K562 (cell line): Measurements from ENCODE around the gene FEN1. TPM values are rescaled to one million over a fixed set of nuclear protein-coding genes. Genes with fewer than 3 reads are reported as not detected.

ENCODE experiments used
- CBX8 ChIP-seq: fragments of 200-600 bp; sonication (generic); IDR thresholded peaks from 2 replicates; pipeline ENCODE4 v1.6.1; 2012; ENCODE audit warnings: borderline replicate concordance, mixed run types, low read depth, mild to moderate bottlenecking, moderate library complexity, mixed read lengths, low read length, control low read depth, inconsistent platforms; ENCODE audit not compliant: poor library complexity, severe bottlenecking; ENCODE audit errors: extremely low read depth
- ELF1 ChIP-seq: fragments of 200-800 bp; sonication (Bioruptor generic); IDR thresholded peaks from 2 replicates; pipeline ENCODE4 v1.6.1; 2016; ENCODE audit warnings: missing genetic modification characterization, missing compliant biosample characterization
- GTF2E2 ChIP-seq: fragments of 200-800 bp; sonication (Bioruptor generic); IDR thresholded peaks from 2 replicates; pipeline ENCODE4 v1.6.1; 2016; ENCODE audit warnings: missing genetic modification characterization, missing compliant biosample characterization
- HCFC1 ChIP-seq: IDR thresholded peaks from 2 replicates; pipeline ENCODE4 v1.6.1; 2012; ENCODE audit warnings: low read depth, low read length, improper control_type of control experiment
- HNRNPK ChIP-seq: fragments of 200-400 bp; formaldehyde crosslinking; IDR thresholded peaks from one replicate; pipeline ENCODE4 v1.6.1; 2018; ENCODE audit warnings: mild to moderate bottlenecking, low read depth, low read length; ENCODE audit not compliant: poor library complexity, severe bottlenecking
- HOXB6 ChIP-seq: fragments of 250-450 bp; sonication (Bioruptor Pico); IDR thresholded peaks from 2 replicates; pipeline ENCODE4 v1.5.1; 2022; ENCODE audit warnings: mild to moderate bottlenecking, borderline replicate concordance
- KDM4B ChIP-seq, 2 experiments: fragments of 450-650 bp in 1 of 2; sonication (generic) in 1 of 2; IDR thresholded peaks; 2 replicates each; pipeline ENCODE4 v1.6.1; 2016 to 2017; ENCODE audit warnings: borderline replicate concordance in 2 of 2, antibody characterized with exemption in 1 of 2, low read depth in 1 of 2, mild to moderate bottlenecking in 1 of 2
- NFXL1 ChIP-seq: fragments of 450-650 bp; formaldehyde crosslinking; IDR thresholded peaks from 2 replicates; pipeline ENCODE4 v1.4.0; 2021; ENCODE audit warnings: mild to moderate bottlenecking
- NR3C1 ChIP-seq: sonication (generic); formaldehyde crosslinking; IDR thresholded peaks from 2 replicates; pipeline ENCODE4 v1.8.1; 2022; ENCODE audit warnings: missing genetic modification reagents
- POLR3G ChIP-seq: IDR thresholded peaks from 2 replicates; pipeline ENCODE4 v1.6.1; 2011; ENCODE audit not compliant: insufficient read length, insufficient replicate concordance; ENCODE audit errors: extremely low read depth
- ZNF253 ChIP-seq: fragments of 250-450 bp; sonication (Bioruptor Pico); conservative IDR thresholded peaks from 2 replicates; pipeline ENCODE4 v1.6.1; 2021; ENCODE audit warnings: mild to moderate bottlenecking
- ZNF354B ChIP-seq: fragments of 250-450 bp; sonication (Bioruptor Pico); IDR thresholded peaks from 2 replicates; pipeline ENCODE4 v1.4.0; 2020
- ZNF507 ChIP-seq: conservative IDR thresholded peaks from 2 replicates; pipeline ENCODE4 v1.6.1; 2017; ENCODE audit warnings: missing genetic modification characterization, missing compliant biosample characterization
- ZNF57 ChIP-seq: fragments of 450-650 bp; formaldehyde crosslinking; IDR thresholded peaks from 2 replicates; pipeline ENCODE4 v1.4.0; 2020; ENCODE audit warnings: mild to moderate bottlenecking, moderate library complexity
- ZNF785 ChIP-seq: fragments of 250-450 bp; sonication (Bioruptor Pico); IDR thresholded peaks from 2 replicates; pipeline ENCODE4 v1.4.0; 2020; ENCODE audit warnings: mild to moderate bottlenecking
- ZSCAN29 ChIP-seq: fragments of 450-650 bp; IDR thresholded peaks from 2 replicates; pipeline ENCODE4 v1.6.1; 2017
- polyA plus RNA-seq, 8 experiments: library from polyadenylated mRNA; depleted of rRNA in 4 of 8; stranded (reverse) in 5 of 8; unstranded in 3 of 8; fragments of >200 nt; fragmentation: Nextera tagmentation in 2 of 8; fragmentation: Illumina TruSeq in 1 of 8; extraction: Ambion mirVana in 2 of 8; extraction: Trizol in 1 of 8; gene quantifications; 2 replicates each; pipeline versions ENCODE4 v1.2.1 to v1.2.3, GENCODE V29; 2011 to 2014; ENCODE audit warnings: inconsistent platforms in 1 of 8, missing spikeins in 1 of 8
- total RNA-seq, 7 experiments: library from RNA; depleted of rRNA in 6 of 7; stranded (reverse); fragments of >200 nt in 6 of 7; fragmentation: Illumina TruSeq in 2 of 7; extraction: Trizol in 2 of 7; gene quantifications; 2 replicates each; pipeline versions ENCODE4 v1.2.1 to v1.2.3, GENCODE V29; 2011 to 2021; ENCODE audit warnings: low replicate concordance in 1 of 7
- TF ChIP-seq, protein P1 (sequence below), 2 experiments: fragments of 250-450 bp in 1 of 2; fragments of 450-650 bp in 1 of 2; sonication (Bioruptor Pico) in 1 of 2; IDR thresholded peaks; 2 replicates each; pipeline versions ENCODE4 v1.6.1 to v1.8.0; 2016 to 2021; ENCODE audit warnings: mild to moderate bottlenecking in 2 of 2, moderate library complexity in 2 of 2, missing compliant biosample characterization in 1 of 2, missing genetic modification characterization in 1 of 2
- TF ChIP-seq, protein P2 (sequence below): sonication (generic); formaldehyde crosslinking; IDR thresholded peaks from 2 replicates; pipeline ENCODE4 v1.9.0; 2022; ENCODE audit warnings: mild to moderate bottlenecking, missing genetic modification reagents
- TF ChIP-seq, protein P3 (sequence below): fragments of 450-650 bp; IDR thresholded peaks from 2 replicates; pipeline ENCODE4 v1.6.1; 2016; ENCODE audit warnings: low read depth

Gene FEN1
- total and polyA plus RNA-seq, 9 of the 15 experiments (the other 6 are each of a cell fraction or from before 2014, with no cell fraction given): 58.1 to 156 (median 137) TPM

DNA sequence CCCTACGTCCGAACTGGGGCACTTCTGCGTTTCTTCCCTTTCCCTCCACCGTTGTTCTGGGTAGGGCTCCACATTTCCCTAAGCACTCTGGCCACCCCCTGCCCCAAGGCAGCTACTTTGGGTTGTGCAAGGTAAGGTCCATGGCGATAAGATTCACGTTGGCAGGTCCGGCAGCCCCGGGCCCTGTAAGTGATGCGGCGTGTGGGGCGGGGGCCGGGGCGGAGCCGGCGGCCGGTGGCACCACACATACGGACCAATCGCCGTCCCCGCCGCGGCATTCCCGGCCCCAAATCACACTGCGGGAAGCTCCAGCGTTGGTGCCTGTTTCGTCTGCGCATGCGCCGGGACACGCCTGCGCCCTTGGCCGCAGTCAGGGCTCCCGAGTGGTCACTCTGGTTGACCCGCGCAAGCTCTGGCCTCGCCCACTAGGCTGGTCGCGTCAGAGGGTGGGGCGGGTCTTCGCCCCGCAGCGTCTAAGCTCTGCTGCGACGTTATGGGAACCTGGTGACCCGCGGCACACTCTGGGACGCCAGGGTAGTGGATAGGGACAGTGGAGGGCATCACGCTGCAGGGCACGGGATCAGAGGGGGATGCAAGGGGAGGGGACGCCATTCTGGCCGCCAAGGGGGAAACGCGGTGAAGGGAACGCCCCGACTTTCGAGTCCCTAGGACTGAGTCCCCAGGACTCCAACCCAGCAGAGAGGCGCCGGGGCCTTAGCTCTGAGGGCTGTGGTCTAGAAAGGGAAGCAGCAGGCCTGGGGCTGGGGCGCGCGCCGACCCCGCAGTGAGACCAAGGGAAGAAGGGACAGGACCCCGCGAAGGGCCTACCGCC lies 22.5 kb downstream of the FEN1 start (continued):
- TF ChIP-seq NR3C1 (CRISPR knock-in tag) (no peak), ZNF57 (CRISPR knock-in tag) (no peak), ZSCAN29 (no peak), ZNF354B (CRISPR knock-in tag) (no peak), HNRNPK (no peak), POLR3G (no peak), ZNF253 (CRISPR knock-in tag) (no peak), HOXB6 (CRISPR knock-in tag) (no peak), ZNF507 (tag) (no peak), KDM4B (IDR thresholded peaks at IDR 0.05; ENCODE audit: borderline replicate concordance in 2 of 2, low read depth in 1 of 2) (no peak), HCFC1 (no peak), NFXL1 (no peak), ELF1 (tag) (no peak), GTF2E2 (tag) (peak; percentile 63; the same call in 1 of the 2 replicates), CBX8 (no peak), ZNF785 (CRISPR knock-in tag) (no peak)
- TF ChIP-seq, protein P1, sequence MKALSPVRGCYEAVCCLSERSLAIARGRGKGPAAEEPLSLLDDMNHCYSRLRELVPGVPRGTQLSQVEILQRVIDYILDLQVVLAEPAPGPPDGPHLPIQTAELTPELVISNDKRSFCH (CRISPR knock-in tag; IDR thresholded peaks at IDR 0.05): 0 out of 2 replicates have a peak, but pooled peaks have one; percentile 6
- TF ChIP-seq, protein P1 (tag; IDR thresholded peaks at IDR 0.05): peak; percentile 66; the same call in 1 of the 2 replicates
- TF ChIP-seq, protein P2, sequence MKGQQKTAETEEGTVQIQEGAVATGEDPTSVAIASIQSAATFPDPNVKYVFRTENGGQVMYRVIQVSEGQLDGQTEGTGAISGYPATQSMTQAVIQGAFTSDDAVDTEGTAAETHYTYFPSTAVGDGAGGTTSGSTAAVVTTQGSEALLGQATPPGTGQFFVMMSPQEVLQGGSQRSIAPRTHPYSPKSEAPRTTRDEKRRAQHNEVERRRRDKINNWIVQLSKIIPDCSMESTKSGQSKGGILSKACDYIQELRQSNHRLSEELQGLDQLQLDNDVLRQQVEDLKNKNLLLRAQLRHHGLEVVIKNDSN (CRISPR knock-in tag): no peak
- TF ChIP-seq, protein P3, sequence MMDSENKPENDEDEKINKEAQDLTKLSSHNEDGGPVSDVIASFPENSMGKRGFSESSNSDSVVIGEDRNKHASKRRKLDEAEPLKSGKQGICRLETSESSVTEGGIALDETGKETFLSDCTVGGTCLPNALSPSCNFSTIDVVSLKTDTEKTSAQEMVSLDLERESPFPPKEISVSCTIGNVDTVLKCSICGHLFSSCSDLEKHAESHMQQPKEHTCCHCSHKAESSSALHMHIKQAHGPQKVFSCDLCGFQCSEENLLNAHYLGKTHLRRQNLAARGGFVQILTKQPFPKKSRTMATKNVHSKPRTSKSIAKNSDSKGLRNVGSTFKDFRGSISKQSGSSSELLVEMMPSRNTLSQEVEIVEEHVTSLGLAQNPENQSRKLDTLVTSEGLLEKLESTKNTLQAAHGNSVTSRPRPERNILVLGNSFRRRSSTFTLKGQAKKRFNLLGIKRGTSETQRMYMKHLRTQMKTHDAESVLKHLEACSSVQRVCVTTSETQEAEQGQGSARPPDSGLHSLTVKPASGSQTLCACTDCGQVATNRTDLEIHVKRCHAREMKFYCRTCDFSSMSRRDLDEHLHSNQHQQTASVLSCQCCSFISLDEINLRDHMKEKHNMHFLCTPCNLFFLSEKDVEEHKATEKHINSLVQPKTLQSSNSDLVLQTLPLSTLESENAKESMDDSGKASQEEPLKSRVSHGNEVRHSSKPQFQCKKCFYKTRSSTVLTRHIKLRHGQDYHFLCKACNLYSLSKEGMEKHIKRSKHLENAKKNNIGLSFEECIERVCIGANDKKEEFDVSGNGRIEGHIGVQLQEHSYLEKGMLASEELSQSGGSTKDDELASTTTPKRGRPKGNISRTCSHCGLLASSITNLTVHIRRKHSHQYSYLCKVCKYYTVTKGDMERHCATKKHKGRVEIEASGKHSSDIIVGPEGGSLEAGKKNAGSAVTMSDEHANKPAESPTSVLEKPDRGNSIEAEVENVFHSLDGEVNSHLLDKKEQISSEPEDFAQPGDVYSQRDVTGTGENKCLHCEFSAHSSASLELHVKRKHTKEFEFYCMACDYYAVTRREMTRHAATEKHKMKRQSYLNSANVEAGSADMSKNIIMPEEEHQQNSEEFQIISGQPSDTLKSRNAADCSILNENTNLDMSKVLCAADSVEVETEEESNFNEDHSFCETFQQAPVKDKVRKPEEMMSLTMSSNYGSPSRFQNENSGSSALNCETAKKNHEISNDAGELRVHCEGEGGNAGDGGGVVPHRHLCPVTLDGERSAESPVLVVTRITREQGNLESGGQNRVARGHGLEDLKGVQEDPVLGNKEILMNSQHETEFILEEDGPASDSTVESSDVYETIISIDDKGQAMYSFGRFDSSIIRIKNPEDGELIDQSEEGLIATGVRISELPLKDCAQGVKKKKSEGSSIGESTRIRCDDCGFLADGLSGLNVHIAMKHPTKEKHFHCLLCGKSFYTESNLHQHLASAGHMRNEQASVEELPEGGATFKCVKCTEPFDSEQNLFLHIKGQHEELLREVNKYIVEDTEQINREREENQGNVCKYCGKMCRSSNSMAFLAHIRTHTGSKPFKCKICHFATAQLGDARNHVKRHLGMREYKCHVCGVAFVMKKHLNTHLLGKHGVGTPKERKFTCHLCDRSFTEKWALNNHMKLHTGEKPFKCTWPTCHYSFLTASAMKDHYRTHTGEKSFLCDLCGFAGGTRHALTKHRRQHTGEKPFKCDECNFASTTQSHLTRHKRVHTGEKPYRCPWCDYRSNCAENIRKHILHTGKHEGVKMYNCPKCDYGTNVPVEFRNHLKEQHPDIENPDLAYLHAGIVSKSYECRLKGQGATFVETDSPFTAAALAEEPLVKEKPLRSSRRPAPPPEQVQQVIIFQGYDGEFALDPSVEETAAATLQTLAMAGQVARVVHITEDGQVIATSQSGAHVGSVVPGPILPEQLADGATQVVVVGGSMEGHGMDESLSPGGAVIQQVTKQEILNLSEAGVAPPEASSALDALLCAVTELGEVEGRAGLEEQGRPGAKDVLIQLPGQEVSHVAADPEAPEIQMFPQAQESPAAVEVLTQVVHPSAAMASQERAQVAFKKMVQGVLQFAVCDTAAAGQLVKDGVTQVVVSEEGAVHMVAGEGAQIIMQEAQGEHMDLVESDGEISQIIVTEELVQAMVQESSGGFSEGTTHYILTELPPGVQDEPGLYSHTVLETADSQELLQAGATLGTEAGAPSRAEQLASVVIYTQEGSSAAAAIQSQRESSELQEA: no peak
